OCI-M2 (cell line): ENCODE data around the gene USP35.
"Not testable (repeated sequence)": the region's sequence is repeated elsewhere in the genome, so short reads cannot be mapped to it uniquely, and the experiment has no call there.

Source experiments
- DNase-seq: peaks from one replicate; lab custom pipeline; 2025; ENCODE audit not compliant: unreplicated experiment; lab: John Stamatoyannopoulos, UW

Gene USP35

GRCh38 chr11:78216021-78216420, 27.3 kb downstream of the USP35 start:
- DNase-seq, result no peak

DNA sequence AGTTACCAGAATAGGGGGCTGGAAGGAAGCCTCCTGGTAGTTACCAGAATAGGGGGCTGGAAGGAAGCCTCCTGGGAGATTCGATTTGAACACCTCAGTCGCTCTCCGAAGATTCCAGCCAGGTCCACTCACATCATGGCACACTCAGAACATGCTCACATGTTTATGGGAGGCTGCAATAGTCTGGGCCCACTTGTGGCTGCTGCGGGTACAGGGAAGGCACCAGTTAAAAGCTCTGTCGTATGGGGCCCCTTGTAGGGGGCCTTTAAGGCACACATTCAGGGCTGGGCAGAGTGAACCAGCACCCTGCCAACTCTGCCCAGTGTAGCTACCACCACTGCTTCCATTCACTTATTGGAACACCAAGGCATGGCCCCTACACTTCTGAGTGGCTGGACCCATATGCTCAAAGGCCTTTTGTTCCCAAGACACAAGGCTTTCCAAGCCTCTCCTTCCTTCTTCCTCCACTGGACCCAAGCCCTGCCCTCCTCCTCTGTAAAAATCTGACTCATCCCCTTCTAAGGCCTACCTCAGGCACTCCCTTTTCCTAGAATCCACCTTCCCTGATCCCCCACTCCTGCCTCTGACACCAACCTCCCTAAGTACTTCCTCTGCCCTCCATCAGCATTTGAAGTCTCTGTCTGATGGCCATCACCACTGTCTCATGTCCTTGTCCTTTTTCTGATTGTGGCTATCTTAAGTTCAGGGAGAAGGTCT, 28.0 kb downstream of the USP35 start:
- DNase-seq, result no peak

- no peak for DNase-seq
These were observed 29.2 kb downstream of the USP35 start for GRCh38 chr11:78217650-78218541.

DNA sequence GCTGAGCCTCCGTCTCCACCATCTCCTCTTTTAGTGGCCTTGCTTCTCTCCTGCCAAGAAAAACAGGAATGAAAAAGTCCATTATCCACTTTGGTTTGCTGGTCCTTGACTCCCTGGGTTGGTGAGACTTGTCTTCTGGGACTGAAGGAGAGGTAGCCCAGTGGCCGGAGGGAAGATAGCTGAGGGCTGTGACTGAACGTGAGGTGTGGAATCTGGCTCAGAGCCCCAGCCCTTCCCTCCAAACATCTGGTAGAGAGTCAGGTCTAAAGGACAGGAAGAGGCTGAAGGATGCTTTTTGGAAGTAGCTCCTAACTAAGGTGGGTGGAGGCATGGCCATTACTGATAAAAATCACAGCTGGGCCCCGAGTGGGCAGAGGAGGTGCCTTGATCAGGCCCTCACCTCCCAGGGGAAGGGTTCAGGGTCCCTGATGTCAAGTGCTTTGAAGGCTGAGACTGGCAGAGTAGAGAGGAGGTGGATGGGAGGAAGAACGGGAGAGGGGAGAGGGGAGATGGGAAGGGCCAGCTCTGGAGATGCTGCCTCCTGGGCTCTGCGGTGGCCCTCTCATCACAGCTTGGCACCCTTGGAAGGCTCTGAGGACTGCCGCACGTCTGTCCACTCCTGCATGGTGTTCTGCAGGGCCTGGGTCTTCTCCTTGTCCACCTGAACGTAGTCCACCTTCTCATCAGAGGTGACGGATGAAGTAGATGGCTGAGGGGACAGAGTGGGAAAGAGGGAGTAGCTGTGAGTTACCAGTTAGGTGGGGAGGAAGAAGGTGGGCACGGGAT, 30.2 kb downstream of the USP35 start:
- DNase-seq, result no peak

DNA sequence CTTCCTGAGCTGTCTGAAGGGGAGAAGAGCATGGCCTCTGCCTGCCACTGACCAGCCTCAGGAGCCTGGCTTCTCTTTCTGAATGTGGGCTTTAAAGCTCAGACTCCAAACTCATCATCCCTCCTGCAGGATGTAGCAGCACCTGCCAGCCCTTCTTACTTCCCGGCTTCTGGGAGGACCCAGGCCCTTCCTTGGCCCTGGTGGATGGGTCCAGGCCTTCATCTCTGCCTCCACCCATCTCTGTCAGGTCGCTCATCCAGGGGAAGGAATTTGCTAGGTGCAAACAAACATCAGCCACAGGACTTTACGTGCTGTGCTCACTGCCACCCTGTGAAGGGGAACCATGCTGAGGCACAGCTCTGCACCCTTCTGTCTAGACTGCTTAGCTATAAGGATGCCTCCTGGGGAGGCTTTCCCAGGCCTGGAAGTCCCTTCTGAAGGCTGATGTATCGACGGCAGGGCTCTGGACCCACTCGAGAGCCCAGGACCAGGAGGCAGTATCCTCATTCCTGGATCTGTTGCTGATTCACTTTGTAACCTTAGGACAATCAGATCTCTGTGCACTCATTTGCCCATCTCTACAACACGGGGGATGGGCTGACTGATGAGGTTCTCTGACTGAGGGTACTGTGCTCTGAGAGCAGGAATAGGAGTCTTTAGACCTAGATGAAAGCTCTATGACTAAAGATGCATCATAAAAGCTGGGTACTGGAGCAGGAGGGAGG, 30.9 kb downstream of the USP35 start:
- DNase-seq, result no peak

DNA sequence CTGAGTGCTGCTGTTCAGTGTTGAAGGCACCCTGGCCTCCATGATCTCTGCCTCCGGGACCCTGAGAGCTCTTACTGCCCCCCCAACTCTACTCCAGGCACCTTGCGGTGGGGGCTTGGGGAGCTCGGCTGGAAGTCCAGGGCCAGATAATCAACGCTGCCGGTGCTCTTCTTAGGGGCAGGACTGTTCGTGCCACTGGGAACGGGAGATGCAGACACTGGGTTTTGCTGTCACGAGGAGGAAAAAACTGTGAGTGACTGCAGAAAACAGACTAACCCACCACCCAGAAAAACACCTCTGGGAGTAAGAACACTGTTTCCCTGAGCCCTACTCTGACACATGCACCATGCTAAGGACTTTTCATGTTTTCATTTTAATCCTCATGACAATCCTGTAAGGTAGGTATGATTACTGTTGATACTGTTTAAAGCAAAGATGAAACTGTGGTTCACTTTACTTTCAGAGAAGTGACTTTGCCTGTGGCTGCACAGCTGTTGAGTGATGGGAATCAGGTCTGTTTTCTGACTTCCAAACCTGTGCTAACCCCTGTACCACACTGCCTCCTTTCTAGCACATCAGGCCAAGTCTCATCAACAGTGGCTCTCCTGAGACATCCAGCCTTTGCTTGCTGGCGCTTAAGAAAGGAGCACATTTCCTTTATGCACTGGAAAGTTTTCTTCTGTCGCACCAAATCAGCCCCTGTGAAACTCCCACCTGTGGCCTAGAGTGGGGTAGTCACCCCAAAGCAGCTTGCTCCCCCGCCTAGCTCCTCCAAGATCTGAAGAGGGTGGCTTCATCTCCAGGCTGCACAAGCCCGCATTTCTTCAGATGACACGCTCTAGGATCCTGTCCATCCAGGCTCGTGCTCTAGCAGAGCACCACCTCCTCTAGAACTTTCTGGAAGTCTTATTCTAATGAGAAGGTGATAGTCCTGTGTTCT, 31.8 kb downstream of the USP35 start:
- no peak for DNase-seq

DNA sequence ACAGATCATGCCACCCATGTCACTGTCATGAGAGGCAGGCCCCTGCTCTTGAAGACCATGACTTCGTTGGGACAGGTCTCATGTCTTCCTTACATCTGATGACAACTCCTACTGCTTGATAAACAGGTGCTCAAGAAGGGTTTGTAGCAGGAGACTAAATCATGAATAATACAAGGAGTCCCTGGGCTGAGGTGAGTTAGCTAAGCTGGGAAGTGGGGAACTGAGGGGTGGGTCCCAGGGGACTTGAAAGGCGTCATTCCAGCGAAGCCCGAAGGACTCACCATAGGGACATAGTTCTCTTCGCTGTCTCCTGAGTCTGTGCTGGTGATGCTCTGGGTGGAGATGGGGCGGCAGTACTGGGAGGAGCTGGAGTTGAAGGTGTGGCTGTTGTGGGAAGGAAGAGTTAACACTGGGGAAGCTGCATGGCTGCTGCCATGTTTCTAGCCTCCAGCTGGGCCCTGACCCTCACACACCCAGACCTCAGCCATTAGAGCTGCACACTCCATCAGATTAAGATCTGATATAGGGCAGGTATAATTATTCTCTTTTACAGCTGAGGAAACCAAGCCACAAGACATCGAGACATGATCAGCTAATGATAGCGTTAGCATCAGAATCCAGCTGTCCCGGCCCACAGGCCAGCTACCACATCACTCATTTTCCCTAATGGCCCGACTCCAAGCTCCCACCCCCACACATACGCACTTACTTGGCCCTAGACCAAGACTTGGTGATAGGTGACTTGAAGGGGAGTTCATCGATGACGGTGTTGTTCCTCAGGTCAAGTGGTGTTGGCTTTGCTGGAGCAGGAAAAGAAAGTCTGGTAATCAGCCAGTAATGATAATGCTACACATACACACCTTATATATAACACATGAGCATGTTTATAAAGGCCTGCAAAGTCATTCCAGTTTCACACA, 32.9 kb downstream of the USP35 start:
- no peak for DNase-seq

DNA sequence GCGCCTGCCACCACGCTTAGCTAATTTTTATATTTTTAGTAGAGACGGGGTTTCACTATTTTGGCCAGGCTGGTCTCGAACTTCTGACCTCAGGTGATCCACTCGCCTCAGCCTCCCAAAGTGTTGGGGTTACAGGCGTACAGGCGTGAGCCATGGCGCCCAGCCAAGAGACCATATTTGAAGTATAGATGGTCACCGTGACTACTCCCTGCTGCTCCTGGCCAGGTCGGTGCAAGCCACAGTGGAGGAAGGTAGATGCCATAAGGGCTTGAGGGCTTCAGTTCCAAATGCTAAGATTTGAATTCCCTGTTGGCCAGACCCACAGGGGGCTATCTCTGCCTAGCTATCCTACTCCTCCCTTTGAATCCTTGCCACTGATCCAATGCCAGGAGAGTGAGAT, 34.0 kb downstream of the USP35 start:
- not testable (repeated sequence) for DNase-seq

GRCh38 chr11:78223320-78223954, 34.7 kb downstream of the USP35 start:
- DNase-seq, result no peak

DNA sequence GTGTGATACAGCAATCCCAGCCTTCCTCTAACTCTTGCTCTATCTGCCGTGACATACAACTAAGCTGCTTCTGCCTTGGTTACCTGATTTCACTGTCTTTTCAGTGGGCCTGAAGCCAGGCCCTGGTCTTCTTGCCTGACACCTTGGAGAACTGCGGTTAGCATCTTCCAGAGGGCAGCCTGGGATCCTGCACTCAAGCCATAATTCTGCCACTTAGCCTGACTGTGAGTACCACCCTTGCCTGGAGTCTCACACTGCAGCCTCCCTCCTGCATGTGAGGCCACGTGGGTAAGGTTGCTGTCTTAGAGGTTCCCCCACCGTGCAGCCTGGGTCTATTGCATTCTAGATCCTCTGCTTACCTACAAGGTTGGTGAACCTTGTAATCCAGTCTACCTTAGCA, 35.8 kb downstream of the USP35 start:
- no peak for DNase-seq

DNA sequence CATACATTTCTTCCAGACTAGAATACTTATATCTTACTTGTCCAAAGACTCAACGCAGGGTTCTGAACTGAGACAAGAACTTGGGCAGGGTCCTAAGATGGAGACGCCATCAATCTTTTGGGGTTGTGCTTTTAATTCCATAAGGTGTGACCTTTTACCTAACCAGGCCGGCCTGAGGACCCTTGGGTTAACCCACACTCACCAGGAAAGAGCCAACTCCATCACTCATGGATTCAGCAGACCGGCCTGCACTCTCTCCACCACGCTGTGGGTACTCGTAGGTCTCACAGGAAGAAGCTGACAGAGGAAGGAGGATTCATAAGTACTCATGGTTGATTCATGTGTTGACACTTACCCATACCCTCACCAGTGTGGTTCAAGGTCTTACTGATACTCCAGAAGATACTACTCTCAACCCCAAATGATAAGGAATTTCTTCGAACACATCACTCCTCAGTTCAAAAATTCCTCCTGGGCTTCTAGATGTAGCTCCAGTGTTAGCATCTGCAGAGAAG, 36.2 kb downstream of the USP35 start:
- no peak for DNase-seq

- DNase-seq, result no peak
These were observed 38.3 kb downstream of the USP35 start for GRCh38 chr11:78226684-78227680.

GRCh38 chr11:78227921-78228320, 39.2 kb downstream of the USP35 start:
- no peak for DNase-seq

- DNase-seq, result no peak
These were observed 39.7 kb downstream of the USP35 start for GRCh38 chr11:78228467-78228866.

DNA sequence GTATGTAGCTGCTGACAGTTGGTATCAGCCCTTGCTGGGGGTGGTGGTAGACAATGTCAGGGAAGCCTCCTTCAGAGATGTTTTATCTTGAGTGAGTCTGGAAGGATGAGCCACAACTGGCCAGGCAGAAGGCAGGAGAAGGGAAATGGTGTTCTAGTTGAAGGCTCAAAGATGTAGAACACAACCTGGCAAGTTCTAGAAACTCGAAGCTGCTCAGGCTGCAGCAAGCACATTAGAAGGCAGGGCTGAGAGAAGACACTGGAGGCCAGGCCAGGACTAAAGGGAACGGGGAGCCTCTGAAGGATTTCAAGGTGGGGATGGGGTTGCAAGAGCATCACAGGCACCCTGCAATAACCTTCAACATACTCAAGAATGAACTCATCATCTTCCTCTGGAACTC, 40.4 kb downstream of the USP35 start:
- DNase-seq, result no peak

- no peak for DNase-seq
These were observed 41.6 kb downstream of the USP35 start for GRCh38 chr11:78230161-78230877.
